Left ventricle myocardium inferior (tissue), 1 donor: ENCODE results near the gene DGCR8. TPM values are rescaled to one million over a fixed set of nuclear protein-coding genes. Genes with fewer than 3 reads are reported as not detected.

Experiments
- DNase-seq: peaks from one replicate; pipeline ENCODE4 v3.0.0-alpha.2; 2020
- H3K27ac ChIP-seq: fragments of 200-600 bp; replicated peaks from 2 replicates; pipeline ENCODE4 v1.8.0; 2021
- H3K27me3 ChIP-seq: fragments of 200-600 bp; 2 replicates; pipeline ENCODE4 v1.8.0; 2021; ENCODE audit warnings: low read depth
- H3K36me3 ChIP-seq: fragments of 200-600 bp; 2 replicates; pipeline ENCODE4 v1.8.0; 2021
- H3K4me1 ChIP-seq: fragments of 200-600 bp; 2 replicates; pipeline ENCODE4 v1.8.0; 2021
- H3K4me3 ChIP-seq: fragments of 200-600 bp; 2 replicates; pipeline ENCODE4 v1.8.0; 2021; ENCODE audit warnings: mild to moderate bottlenecking, moderate library complexity
- H3K9me3 ChIP-seq: fragments of 200-600 bp; replicated peaks from 2 replicates; pipeline ENCODE4 v1.8.0; 2021
- intact Hi-C: fragments of 100-400 bp; cut with micrococcal nuclease; formaldehyde crosslinking; loops from one replicate; pipeline ENCODE4 v1.11.0; 2022
- total RNA-seq: library from RNA; stranded (reverse); fragmentation: NEBNext Ultra II Directional; extraction: Animal tissue kit (Norgen Biotek cat#: 25700); gene quantifications from one replicate; pipeline ENCODE4 v1.2.1, GENCODE V29; 2021
- TF ChIP-seq, protein P1 (sequence below): fragments of 200-600 bp; IDR thresholded peaks from 2 replicates; pipeline ENCODE4 v1.8.0; 2021; ENCODE audit warnings: antibody characterized with exemption, mild to moderate bottlenecking, borderline replicate concordance
- donor health status: DM: no; HTN: yes; CAD: no; lungs with severe emphysema.

DGCR8 gene
- total RNA-seq, 1 donor from 2014 or later, result 16.8 TPM

DNA sequence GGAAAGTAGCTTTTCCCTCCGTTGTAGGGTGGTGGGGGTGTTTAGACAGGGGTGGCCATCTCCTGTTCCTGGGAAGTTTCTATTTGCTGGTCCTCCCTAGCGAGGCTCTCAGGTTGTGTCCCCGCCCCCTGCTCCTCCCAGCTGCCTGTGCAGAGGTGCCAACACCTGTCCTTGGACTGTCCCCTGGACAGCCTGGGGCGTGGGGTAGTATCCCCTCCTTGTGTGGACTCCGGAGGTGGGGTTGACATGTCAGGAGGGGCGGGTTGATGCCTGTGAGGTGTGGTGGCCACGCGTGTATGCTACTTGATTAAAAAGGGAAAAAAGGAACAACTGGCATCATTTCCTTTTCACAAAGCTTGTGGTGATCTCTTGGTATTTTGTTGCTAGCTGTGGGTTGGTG, 21.6 kb downstream of the DGCR8 start:
- no peaks in the 10 kb centered on the region for H3K4me1 ChIP-seq
- H3K27me3 ChIP-seq, result no peaks in the 10 kb centered on the region
- intact Hi-C loops, result no loop called here
- H3K9me3 ChIP-seq, result peaks cover 3% of the 10 kb centered on the region
- TF ChIP-seq, protein P1, sequence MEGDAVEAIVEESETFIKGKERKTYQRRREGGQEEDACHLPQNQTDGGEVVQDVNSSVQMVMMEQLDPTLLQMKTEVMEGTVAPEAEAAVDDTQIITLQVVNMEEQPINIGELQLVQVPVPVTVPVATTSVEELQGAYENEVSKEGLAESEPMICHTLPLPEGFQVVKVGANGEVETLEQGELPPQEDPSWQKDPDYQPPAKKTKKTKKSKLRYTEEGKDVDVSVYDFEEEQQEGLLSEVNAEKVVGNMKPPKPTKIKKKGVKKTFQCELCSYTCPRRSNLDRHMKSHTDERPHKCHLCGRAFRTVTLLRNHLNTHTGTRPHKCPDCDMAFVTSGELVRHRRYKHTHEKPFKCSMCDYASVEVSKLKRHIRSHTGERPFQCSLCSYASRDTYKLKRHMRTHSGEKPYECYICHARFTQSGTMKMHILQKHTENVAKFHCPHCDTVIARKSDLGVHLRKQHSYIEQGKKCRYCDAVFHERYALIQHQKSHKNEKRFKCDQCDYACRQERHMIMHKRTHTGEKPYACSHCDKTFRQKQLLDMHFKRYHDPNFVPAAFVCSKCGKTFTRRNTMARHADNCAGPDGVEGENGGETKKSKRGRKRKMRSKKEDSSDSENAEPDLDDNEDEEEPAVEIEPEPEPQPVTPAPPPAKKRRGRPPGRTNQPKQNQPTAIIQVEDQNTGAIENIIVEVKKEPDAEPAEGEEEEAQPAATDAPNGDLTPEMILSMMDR, result no peak
- DNase-seq, result no peak
- H3K27ac ChIP-seq, result no peak overlapping the region
- H3K36me3 ChIP-seq, result peaks cover 89% of the 10 kb centered on the region
- H3K4me3 ChIP-seq, result no peak overlapping the region

DNA sequence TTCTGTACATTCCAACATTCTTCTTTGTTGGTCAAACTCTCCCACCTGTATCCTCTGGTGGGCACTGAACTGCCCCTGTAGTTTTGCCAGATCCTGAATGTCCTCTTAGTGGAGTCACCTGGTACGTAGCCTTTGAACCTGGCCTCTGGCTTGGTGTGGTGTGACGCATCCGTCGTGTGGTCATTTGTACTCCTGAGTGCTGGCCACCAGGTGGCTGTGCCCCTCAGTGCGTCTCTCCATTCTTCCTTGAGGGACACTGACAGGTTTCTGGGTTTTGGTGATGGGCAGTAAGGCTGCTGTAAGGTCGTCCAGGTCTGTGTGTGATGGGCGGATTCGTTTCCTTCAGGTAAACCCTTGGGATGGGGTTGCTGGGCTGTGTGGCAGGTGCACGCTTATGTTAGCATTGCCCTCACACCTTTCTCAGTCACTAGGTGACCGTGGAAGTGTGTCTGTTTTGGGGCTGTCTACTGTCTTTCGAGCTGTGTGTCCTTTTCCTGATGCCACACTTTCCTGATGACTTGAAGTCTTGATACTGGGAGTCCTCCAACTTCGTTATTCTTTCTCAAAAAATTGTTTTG, 22.3 kb downstream of the DGCR8 start:
- intact Hi-C loops, result no loop called here
- TF ChIP-seq, protein P1, result no peak
- Histone ChIP-seq H3K4me1 (no peaks in the 10 kb centered on the region), H3K27me3 (no peaks in the 10 kb centered on the region), H3K27ac (no peak overlapping the region), H3K4me3 (no peak overlapping the region), H3K36me3 (peaks cover 89% of the 10 kb centered on the region), H3K9me3 (no peaks in the 10 kb centered on the region)
- no peak for DNase-seq

DNA sequence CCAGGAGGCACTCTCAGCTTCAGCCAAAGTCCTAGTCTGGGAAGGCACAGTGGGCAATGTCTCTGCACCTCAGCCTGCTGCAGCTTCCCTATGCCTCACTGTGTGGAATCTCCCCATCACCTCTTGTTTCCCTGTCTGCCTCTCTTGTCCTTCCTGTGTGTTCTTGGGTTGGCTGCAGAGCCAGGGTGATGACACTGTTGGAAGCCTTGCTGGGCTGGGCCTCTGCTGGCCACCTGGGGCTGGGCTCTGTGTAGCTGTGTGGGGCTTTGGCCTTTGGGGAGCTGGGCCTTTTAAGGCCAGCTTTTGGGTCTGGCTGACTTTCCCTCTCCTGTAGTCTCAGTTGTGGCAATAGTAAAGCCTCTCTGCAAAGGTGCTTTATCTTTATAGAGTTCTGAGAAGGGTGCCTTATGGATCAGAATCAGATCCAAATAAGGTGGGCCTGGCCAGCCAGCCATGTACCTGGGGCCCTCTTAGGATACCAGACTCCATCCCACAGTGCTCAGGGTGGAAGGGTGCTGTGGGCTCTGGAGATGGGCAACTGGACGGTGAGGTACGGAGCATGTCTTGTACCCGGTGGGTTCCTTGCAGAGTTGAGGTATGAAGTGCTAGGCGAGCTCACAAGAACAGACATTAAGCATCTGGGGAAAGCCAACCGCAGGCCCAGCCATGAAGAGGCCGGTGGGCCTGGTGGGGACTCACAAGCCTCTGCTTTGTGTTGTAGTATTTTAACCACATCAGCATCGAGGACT, 25.6 kb downstream of the DGCR8 start:
- no peaks in the 10 kb centered on the region for H3K27me3 ChIP-seq
- TF ChIP-seq, protein P1, result no peak
- no peak for DNase-seq
- H3K4me1 ChIP-seq, result no peaks in the 10 kb centered on the region
- peaks cover 93% of the 10 kb centered on the region for H3K36me3 ChIP-seq
- H3K27ac ChIP-seq, result no peak overlapping the region
- H3K9me3 ChIP-seq, result no peaks in the 10 kb centered on the region
- no peak overlapping the region for H3K4me3 ChIP-seq
- intact Hi-C loops, result no loop called here

DNA sequence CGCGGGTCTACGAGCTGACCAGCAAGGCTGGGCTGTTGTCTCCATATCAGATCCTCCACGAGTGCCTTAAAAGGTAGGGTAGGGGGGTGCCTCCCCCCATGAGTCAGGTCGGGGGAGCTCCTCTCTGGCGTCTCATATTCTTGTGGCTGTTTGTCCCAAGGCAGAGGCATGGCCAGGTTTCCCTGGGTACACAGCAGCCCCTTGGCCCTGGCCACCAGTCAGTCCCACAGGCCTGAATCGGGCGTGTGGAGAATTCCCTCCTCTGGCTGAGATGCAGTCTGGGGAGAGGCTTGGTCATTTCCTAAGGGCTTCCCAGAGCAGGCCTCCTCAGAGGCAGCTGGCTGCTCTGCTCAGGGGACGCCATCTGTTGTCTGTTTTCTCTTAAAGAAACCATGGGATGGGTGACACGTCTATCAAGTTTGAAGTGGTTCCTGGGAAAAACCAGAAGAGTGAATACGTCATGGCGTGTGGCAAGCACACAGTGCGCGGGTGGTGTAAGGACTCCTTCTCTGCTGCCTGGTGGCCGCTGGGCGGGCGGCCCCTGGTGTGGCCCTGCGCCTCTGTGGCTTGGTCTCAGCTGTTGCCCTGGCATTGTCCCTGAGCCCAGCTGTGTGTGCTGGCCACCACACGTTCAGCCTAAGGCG, 26.3 kb downstream of the DGCR8 start:
- no peak overlapping the region for H3K27ac ChIP-seq
- H3K36me3 ChIP-seq, result peaks cover 93% of the 10 kb centered on the region
- TF ChIP-seq, protein P1, result no peak
- DNase-seq, result peak; percentile 5
- intact Hi-C loops, result no loop called here
- H3K27me3 ChIP-seq, result no peaks in the 10 kb centered on the region
- no peaks in the 10 kb centered on the region for H3K9me3 ChIP-seq
- H3K4me1 ChIP-seq, result peaks cover under 1% of the 10 kb centered on the region
- H3K4me3 ChIP-seq, result no peak overlapping the region

DNA sequence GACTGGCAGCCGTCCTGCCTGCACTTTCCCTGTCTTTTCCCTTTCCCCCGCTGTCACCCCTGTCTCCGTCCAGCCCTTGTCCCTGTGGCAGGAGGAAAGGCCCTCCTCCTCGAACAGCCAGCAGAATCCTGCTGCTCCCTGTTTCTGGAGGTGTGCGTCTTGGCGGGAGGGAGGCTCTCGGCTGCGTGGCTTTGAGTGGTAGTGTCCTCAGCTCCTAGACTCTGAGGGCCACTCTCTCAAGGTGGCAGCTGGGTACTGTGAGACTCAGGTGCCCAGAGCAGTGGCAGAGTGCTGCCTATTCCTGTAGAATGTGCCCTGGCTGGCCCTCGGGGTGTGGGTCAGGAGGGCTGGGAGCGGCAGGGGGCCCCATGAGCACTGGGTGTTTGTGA, 26.8 kb downstream of the DGCR8 start:
- TF ChIP-seq, protein P1, result no peak
- H3K36me3 ChIP-seq, result peaks cover 92% of the 10 kb centered on the region
- no peaks in the 10 kb centered on the region for H3K27me3 ChIP-seq
- no peak overlapping the region for H3K27ac ChIP-seq
- no peaks in the 10 kb centered on the region for H3K9me3 ChIP-seq
- intact Hi-C loops, result no loop called here
- DNase-seq, result peak; percentile 12
- H3K4me3 ChIP-seq, result no peak overlapping the region
- H3K4me1 ChIP-seq, result peaks cover 5% of the 10 kb centered on the region
